Measurements from ENCODE around the gene TNFRSF4. TPM values are rescaled to one million over a fixed set of nuclear protein-coding genes. Genes with fewer than 3 reads are reported as not detected.

The TNFRSF4 gene
- total and polyA plus RNA-seq, 4 donors, result 0.08 to 0.35 (median 0.15) TPM; not detected in 1

DNA sequence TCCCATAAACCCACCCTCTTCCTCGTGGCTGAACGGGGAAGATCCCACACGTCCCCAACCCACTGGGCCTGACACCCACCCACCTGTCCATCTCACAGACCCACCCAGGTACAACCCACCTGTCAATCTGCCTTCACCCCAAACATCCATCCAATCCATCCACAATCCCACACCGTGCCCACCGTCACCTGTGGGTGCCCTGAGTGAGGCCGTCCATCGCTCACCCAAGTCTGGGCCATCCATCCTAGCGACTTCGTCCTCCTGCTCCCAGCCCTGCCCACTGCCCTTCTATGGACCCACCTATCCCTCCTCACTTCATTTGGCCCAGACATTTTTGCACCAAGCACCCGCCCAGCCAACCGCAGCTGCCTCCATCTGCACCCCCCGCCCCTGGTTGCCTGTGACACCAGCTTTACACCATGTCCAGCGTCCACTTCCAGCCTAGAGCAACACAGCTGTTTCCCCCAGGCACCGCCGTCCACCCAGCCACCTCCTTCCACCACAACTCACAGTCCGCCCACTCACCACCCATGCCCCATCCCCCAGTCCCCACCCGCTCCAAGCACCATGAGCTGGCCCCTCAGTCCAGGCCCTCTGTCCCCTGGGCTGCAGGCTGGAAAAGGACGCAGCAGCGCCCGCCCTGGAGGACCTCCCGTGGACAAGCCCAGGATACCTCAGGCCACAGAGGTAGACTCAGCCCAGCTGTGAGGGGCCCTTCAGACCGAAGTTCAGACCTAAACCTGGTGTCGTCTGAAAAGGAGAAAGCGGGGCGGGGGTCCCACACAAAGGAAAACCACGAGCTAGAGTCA is 32.6 kb downstream of the TNFRSF4 start (continued):
- TF ChIP-seq CTCF (IDR thresholded peaks at IDR 0.05; ENCODE audit: low read depth, low read length, missing input control) (no peak), FOXA2 (IDR thresholded peaks at IDR 0.05) (no peak), GABPA (IDR thresholded peaks at IDR 0.05 in 1 of 2, conservative IDR thresholded peaks at IDR 0.05 in 1 of 2) (no peak), TAF1 (conservative IDR thresholded peaks at IDR 0.05) (no peak), JUND (IDR thresholded peaks at IDR 0.05) (no peak), RXRA (IDR thresholded peaks at IDR 0.05) (no peak), FOXA1 (IDR thresholded peaks at IDR 0.05) (no peak)

DNA sequence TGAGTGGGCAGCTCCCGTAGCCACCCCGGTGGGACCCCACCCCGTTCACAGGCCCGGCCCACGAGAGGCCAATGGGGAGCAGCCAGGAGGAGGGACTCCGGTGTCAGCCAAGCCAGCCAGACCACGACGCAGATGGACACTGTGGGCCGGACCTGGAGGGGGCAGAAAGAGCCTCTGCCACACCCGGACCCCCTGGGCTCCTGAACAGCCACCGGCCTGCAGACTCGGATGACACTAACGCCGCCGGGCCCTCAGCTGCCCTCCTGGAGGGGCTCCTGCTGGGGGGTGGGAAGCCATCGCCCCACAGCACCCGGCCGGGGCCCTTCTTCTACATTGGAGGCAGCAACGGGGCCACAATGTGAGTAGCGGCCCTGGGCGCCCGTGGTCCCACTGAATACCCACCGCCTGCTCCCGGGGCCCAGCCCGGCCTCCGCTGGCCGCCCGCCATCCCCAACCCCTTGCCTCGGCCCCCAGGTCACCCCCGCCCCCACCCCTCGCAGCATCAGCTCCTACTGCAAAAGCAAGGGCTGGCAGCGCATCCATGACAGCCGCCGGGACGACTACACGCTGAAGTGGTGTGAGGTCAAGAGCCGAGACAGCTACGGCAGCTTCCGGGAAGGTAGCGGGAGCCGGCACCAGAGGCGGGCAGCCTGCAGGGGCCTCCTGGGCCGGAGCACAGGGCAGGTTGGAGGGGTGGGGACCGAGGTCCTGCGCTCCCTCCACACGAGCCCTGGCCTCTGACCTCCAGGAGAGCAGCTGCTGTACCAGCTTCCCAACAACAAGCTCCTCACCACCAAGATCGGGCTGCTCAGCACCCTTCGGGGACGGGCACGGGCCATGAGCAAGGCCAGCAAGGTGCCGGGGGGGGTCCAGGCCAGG is 33.7 kb downstream of the TNFRSF4 start:
- 74% methylated on average over 51 of the region's 51 CpGs for WGBS
- no peaks in the 10 kb centered on the region for H3K36me3 ChIP-seq (ENCODE audit: control insufficient read depth in 4 of 4, insufficient read depth in 3 of 4, low read depth in 1 of 4, low read length in 3 of 4)
- H3K4me3 ChIP-seq (ENCODE audit: low read depth in 1 of 3, low read length in 3 of 3), result no peak overlapping the region
- H3K4me1 ChIP-seq (ENCODE audit: control insufficient read depth in 4 of 4, insufficient read depth in 4 of 4, low read length in 3 of 4), result no peaks in the 10 kb centered on the region
- H3K9me3 ChIP-seq (ENCODE audit: control insufficient read depth in 4 of 4, low read length in 3 of 4), result no peaks in the 10 kb centered on the region
- no peak for DNase-seq (ENCODE audit: low spot score)
- no peak overlapping the region for H3K9ac ChIP-seq (ENCODE audit: low read depth in 1 of 2, low read length in 2 of 2)
- TF ChIP-seq HNF4G (IDR thresholded peaks at IDR 0.05), result no peak
- no peak for TF ChIP-seq GABPA (IDR thresholded peaks at IDR 0.05 in 1 of 2, conservative IDR thresholded peaks at IDR 0.05 in 1 of 2)
- no peak for TF ChIP-seq HNF4A (conservative IDR thresholded peaks at IDR 0.05)
- peaks cover 0 to 4% (median 0%) of the 10 kb centered on the region in 4 donors for H3K27me3 ChIP-seq (ENCODE audit: control insufficient read depth in 4 of 4, insufficient read depth in 4 of 4, low read length in 3 of 4)
- no peak overlapping the region for H3K27ac ChIP-seq (ENCODE audit: low read depth in 1 of 2, low read length in 2 of 2)

DNA sequence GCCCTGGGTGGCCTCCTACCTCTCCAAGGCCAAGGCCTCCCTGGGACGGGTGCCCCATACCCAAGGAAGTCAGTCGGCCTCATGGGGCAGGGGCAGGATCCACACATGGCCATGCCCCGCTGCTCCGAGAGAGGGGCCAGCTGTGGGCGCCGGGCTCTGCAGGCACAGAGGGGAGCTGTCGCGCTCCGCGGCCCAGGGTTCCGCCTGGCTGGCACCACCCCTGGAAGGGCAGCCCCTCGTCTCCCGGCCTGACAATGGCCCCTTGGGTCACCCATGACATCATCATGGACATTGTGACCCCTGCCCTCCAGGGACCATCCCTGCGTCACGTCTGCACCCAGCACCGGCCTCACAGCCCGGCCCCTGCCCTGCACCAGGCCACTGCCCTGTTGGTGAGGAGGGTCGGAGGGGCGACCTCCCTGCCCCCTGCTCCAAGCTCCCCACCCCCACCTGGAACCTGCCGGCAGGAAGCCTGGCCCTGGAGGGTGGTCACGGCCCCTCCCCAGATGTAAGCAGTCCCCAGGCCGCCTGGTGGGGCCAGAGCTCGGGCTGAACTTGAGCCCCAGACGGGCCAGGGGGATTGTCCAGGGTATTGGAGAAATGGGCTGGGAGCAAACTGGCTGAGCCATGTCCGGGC is 34.5 kb downstream of the TNFRSF4 start:
- WGBS, result 81% methylated on average over 25 of the region's 25 CpGs
- no peak for DNase-seq (ENCODE audit: low spot score)
- no peak overlapping the region for H3K4me3 ChIP-seq (ENCODE audit: low read depth in 1 of 3, low read length in 3 of 3)
- H3K4me1 ChIP-seq (ENCODE audit: control insufficient read depth in 4 of 4, insufficient read depth in 4 of 4, low read length in 3 of 4), result no peaks in the 10 kb centered on the region
- no peaks in the 10 kb centered on the region for H3K9me3 ChIP-seq (ENCODE audit: control insufficient read depth in 4 of 4, low read length in 3 of 4)
- H3K9ac ChIP-seq (ENCODE audit: low read depth in 1 of 2, low read length in 2 of 2), result no peak overlapping the region
- H3K27ac ChIP-seq (ENCODE audit: low read depth in 1 of 2, low read length in 2 of 2), result no peak overlapping the region
- H3K27me3 ChIP-seq (ENCODE audit: control insufficient read depth in 4 of 4, insufficient read depth in 4 of 4, low read length in 3 of 4), result peaks cover 0 to 7% (median 0%) of the 10 kb centered on the region in 4 donors
- no peaks in the 10 kb centered on the region for H3K36me3 ChIP-seq (ENCODE audit: control insufficient read depth in 4 of 4, insufficient read depth in 3 of 4, low read depth in 1 of 4, low read length in 3 of 4)
- no peak for TF ChIP-seq FOXA2 (IDR thresholded peaks at IDR 0.05)
- TF ChIP-seq EGR1 (IDR thresholded peaks at IDR 0.05; ENCODE audit: low read depth in 2 of 2), result no peak
- TF ChIP-seq JUND (IDR thresholded peaks at IDR 0.05), result no peak
- no peak for TF ChIP-seq HNF4A (conservative IDR thresholded peaks at IDR 0.05)
- no peak for TF ChIP-seq FOXA1 (IDR thresholded peaks at IDR 0.05)
- TF ChIP-seq RXRA (IDR thresholded peaks at IDR 0.05), result no peak
- TF ChIP-seq ZBTB33 (IDR thresholded peaks at IDR 0.05), result no peak
- TF ChIP-seq GABPA (IDR thresholded peaks at IDR 0.05 in 1 of 2, conservative IDR thresholded peaks at IDR 0.05 in 1 of 2), result no peak
- TF ChIP-seq TAF1 (conservative IDR thresholded peaks at IDR 0.05), result no peak
- TF ChIP-seq REST (IDR thresholded peaks at IDR 0.05), result no peak
- no peak for TF ChIP-seq YY1 (IDR thresholded peaks at IDR 0.05)
- TF ChIP-seq SP1 (IDR thresholded peaks at IDR 0.05), result no peak
- TF ChIP-seq CTCF (IDR thresholded peaks at IDR 0.05; ENCODE audit: low read depth, low read length, missing input control), result no peak
- TF ChIP-seq MAX (IDR thresholded peaks at IDR 0.05), result no peak
- no peak for TF ChIP-seq RAD21 (IDR thresholded peaks at IDR 0.05)
